ENCODE data around the gene CAPN15. TPM values are rescaled to one million over a fixed set of nuclear protein-coding genes. Genes with fewer than 3 reads are reported as not detected.

CAPN15 gene
- total and polyA plus RNA-seq, 8 donors = 25.4 to 75.7 (median 40.3) TPM

DNA sequence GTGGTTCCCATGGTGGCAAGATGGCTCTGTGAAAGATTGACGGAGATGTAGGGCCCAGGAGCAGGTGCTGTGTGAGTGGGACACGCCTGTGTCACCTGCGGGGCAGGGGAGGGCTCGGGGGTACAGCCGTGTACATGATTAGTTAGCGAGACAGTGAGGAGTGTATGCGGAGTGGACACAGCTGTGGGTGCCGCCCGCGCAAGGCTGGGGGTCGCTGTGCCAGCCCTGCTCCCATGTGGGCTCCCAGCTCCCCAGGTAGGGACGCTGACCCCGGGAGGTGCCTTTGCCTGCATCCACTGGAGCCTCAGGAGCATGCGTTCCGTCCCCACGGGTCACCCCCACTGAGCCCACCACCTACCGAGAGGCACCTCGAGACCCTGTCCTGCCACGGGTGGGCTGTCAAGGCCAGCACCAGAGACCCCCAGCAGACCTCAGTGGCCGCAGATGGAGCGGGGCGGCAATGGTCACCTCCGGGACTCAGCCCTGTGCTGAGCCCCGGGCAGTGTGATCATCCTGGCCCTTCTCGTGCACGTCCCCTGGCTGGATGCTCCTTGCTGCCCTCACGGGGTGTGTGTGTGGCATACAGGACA lies 7.4 kb downstream of the CAPN15 start:
- H3K4me3 ChIP-seq = no peak overlapping the region
- no peaks in the 10 kb centered on the region for H3K36me3 ChIP-seq
- H3K4me1 ChIP-seq = peaks cover 18 to 31% (median 27%) of the 10 kb centered on the region in 3 donors
- peak overlapping the region; percentile 60 to 79 (median 70) for H3K27ac ChIP-seq
- H3K27me3 ChIP-seq = no peaks in the 10 kb centered on the region
- FAIRE-seq (no peak), DNase-seq (no peak), ATAC-seq (no peak)
- no peaks in the 10 kb centered on the region for H3K9me3 ChIP-seq
- 61 to 64% methylated on average over 27 of the region's 27 CpGs for WGBS, 2 donors
- TF ChIP-seq, protein P1, sequence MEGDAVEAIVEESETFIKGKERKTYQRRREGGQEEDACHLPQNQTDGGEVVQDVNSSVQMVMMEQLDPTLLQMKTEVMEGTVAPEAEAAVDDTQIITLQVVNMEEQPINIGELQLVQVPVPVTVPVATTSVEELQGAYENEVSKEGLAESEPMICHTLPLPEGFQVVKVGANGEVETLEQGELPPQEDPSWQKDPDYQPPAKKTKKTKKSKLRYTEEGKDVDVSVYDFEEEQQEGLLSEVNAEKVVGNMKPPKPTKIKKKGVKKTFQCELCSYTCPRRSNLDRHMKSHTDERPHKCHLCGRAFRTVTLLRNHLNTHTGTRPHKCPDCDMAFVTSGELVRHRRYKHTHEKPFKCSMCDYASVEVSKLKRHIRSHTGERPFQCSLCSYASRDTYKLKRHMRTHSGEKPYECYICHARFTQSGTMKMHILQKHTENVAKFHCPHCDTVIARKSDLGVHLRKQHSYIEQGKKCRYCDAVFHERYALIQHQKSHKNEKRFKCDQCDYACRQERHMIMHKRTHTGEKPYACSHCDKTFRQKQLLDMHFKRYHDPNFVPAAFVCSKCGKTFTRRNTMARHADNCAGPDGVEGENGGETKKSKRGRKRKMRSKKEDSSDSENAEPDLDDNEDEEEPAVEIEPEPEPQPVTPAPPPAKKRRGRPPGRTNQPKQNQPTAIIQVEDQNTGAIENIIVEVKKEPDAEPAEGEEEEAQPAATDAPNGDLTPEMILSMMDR (IDR thresholded peaks at IDR 0.05) = no peak
- intact Hi-C loops (cut with DNase I) = no loop called here

DNA sequence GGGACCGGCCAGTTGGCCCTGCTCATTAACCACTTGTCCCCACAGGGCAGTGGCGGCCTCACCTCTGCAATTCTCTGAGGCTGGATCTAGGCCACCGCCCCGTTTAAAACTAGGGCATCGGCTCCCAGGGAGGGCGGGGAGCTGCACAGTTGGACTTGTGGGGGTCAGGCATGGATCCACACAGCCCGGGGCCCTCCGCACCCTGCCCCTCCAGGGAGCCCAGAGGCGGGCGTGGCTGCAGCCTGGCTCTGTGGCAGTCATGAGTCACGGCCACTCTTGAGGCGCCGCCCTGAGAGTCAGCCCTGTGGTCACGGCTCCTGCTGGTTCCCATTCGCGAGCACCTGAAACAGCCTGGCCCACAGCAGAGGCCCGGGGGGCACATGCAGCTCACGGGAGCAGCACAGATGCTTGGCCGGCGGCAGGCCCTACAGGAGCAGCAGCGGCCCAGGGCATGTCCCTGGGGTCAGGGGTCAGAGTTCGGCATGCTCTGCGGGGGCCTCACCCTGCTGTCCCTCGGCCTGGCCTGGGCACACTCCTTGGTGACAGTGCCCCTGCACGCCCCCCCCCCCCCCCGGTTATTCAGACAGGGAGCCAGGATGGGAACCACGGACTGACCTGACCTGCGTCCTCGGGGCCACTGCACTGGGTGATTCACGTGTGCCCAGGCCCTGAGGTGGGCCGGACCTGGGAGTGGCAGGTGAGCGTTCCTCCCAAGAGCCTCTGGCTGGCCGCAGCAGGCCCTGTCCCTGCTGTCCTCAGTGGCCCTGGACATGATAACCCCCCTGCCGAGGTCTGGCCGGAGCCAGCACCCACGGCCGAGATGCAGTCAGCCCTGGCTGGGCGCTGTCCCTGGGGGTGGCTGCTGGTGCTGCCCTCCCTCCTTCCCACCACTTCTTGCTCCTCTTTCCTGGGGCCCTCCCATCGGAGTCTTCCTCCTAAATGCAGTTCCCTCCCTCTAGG lies 8.2 kb downstream of the CAPN15 start:
- Histone ChIP-seq H3K36me3 (no peaks in the 10 kb centered on the region), H3K4me1 (peaks cover 26 to 37% (median 34%) of the 10 kb centered on the region in 3 donors), H3K27ac (no peak overlapping the region), H3K4me3 (no peak overlapping the region), H3K27me3 (no peaks in the 10 kb centered on the region), H3K9me3 (no peaks in the 10 kb centered on the region)
- intact Hi-C loops (cut with DNase I) = no loop called here
- 72 to 79% methylated on average over 34 to 39 of the region's 39 CpGs for WGBS, 2 donors
- no peak for DNase-seq
- FAIRE-seq = no peak
- TF ChIP-seq, protein P1 (IDR thresholded peaks at IDR 0.05) = no peak
- ATAC-seq = peak in 2 of 4 donors; percentile 19 to 37

DNA sequence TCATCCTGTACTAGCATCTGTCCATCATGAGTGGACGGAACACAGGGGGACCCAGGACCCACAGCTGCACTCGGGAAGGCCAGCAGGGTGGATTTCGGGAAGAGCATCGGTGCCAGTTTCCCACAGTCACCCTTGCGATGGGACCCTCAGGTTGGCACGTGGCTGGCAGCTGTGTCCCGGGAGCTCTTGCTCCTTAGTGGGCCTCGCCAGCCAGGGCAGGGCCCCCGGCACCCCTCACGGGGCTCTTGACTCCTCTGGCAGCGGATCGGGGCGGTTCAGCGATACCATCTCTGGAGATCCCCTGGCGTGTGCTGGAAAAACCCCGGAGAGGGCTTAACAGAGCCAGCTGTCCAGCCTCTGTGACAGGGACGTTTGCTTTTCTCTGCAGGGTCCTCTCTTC lies 9.2 kb downstream of the CAPN15 start:
- no peak for ATAC-seq
- no peak overlapping the region for H3K27ac ChIP-seq
- H3K36me3 ChIP-seq = no peaks in the 10 kb centered on the region
- H3K27me3 ChIP-seq = no peaks in the 10 kb centered on the region
- 89 to 91% methylated on average over 17 of the region's 17 CpGs for WGBS, 2 donors
- TF ChIP-seq, protein P1 (IDR thresholded peaks at IDR 0.05) = no peak
- H3K4me3 ChIP-seq = no peak overlapping the region
- FAIRE-seq = no peak
- H3K9me3 ChIP-seq = no peaks in the 10 kb centered on the region
- intact Hi-C loops (cut with DNase I) = no loop called here
- no peak for DNase-seq
- peaks cover 29 to 40% (median 35%) of the 10 kb centered on the region in 3 donors for H3K4me1 ChIP-seq

DNA sequence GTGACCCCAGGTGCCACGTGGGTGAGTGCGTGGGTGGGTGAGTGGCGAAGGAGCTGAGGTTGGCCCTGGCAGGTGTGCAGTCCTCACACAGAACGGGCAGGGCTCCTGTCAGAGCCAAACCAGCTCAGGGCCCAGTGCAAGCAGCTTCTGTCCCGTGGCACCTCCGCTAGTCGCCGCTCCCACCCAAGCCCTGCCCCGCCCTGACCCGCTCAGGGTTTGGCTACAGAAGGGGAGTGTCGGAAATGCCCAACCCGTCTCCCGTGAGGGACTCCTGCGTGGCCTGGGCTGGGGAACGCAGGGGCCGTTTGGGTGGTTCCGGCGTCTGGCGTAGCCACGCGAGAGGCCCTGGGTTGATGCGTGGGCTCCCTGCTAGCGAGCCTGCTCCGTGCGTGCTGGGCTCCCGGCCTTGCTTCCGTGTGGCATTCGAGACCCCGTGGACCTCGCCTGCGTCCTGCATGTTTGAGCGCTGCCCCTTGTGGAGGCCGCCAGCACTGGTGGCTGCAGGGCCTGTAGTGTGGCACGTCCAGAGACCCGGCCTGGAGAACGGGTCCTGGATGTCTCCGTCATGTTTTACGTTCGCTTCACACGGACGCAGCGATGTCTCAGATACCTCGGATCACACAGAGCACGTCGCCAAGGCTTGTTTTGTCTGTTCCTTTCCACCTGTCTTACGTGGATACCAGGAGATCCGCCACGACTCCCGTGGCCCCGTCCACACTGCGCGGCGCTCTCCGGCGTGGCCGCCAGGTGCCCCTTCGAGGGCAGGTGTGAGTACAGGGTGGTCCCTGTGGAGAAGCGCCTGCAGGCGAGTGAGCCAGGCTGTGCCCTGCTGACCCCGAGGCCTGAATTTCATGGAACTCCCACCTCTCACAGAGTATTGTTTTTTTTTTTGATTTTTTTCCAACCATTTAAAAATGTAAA lies 10.2 kb downstream of the CAPN15 start:
- TF ChIP-seq, protein P1 (IDR thresholded peaks at IDR 0.05) = no peak
- ATAC-seq = no peak
- H3K4me3 ChIP-seq = no peak overlapping the region
- no peaks in the 10 kb centered on the region for H3K9me3 ChIP-seq
- no peaks in the 10 kb centered on the region for H3K36me3 ChIP-seq
- DNase-seq = no peak
- intact Hi-C loops (cut with DNase I) = no loop called here
- H3K27ac ChIP-seq = no peak overlapping the region
- H3K27me3 ChIP-seq = no peaks in the 10 kb centered on the region
- WGBS, 2 donors = 93 to 94% methylated on average over 60 of the region's 60 CpGs
- FAIRE-seq = no peak
- peaks cover 29 to 40% (median 35%) of the 10 kb centered on the region in 3 donors for H3K4me1 ChIP-seq

Measured in pancreas (tissue), 10 donors.